ENCODE results near the gene VWA8.

Gene VWA8

GRCh38 chr13:41827507-41828213, 133.2 kb downstream of the VWA8 start:
- no peak overlapping the region for H3K4me3 ChIP-seq (ENCODE audit: low read depth, low read length)

DNA sequence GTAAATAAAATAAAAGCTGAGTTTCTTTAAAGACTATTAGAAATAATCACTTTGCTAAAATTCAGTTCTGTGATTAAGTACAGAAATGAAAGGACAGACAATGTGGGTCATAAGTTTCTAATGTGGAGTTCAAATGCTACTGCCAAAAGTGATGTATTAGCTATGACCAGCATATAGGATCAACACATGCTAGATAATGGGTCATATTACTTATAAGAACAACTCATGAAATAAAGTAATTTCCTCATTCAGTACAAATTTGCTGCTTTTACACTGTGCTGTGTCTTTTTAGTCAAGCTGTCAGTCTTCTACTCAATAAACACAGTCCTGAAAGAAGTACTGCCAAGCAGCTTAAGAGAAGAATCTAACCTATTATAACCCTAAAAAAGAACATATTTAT, 135.2 kb downstream of the VWA8 start:
- Histone ChIP-seq H3K27me3 (ENCODE audit: insufficient read depth, low read depth, severe bottlenecking) (no peaks in the 10 kb centered on the region), H3K36me3 (no peaks in the 10 kb centered on the region), H3K9me3 (ENCODE audit: severe bottlenecking) (no peaks in the 10 kb centered on the region), H3K4me3 (ENCODE audit: low read depth, low read length) (no peak overlapping the region), H3K27ac (no peak overlapping the region)
- TF ChIP-seq, protein P1, sequence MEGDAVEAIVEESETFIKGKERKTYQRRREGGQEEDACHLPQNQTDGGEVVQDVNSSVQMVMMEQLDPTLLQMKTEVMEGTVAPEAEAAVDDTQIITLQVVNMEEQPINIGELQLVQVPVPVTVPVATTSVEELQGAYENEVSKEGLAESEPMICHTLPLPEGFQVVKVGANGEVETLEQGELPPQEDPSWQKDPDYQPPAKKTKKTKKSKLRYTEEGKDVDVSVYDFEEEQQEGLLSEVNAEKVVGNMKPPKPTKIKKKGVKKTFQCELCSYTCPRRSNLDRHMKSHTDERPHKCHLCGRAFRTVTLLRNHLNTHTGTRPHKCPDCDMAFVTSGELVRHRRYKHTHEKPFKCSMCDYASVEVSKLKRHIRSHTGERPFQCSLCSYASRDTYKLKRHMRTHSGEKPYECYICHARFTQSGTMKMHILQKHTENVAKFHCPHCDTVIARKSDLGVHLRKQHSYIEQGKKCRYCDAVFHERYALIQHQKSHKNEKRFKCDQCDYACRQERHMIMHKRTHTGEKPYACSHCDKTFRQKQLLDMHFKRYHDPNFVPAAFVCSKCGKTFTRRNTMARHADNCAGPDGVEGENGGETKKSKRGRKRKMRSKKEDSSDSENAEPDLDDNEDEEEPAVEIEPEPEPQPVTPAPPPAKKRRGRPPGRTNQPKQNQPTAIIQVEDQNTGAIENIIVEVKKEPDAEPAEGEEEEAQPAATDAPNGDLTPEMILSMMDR (IDR thresholded peaks at IDR 0.05; ENCODE audit: low read depth, low read length) = no peak
- DNase-seq = no peak

More at GRCh38 chr13:41827507-41828213, 133.2 kb downstream of the VWA8 start:
- H3K27me3 ChIP-seq (ENCODE audit: insufficient read depth, low read depth, severe bottlenecking) = no peaks in the 10 kb centered on the region
- TF ChIP-seq, protein P1 (IDR thresholded peaks at IDR 0.05; ENCODE audit: low read depth, low read length) = no peak
- H3K36me3 ChIP-seq = no peaks in the 10 kb centered on the region
- DNase-seq = no peak
- H3K9me3 ChIP-seq (ENCODE audit: severe bottlenecking) = no peaks in the 10 kb centered on the region
- H3K27ac ChIP-seq = no peak overlapping the region

DNA sequence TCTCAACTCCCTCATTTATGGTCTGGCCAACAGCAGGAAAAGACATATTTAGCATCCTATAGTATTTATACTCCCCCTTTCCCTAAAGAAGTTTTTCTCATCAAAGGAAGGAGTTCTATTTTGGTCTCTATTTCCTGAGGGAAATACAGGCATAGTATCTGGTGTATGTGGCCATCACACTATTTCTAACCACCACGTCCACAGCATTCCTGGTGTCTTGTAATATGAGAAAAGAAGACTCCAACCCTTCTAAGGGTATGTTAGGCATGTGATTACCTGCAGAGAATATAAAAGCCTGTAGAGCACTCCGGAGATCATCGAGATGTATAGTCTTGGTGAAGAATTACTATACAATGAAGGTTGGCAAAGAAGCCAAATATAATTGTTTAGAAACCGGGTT, 137.4 kb downstream of the VWA8 start:
- H3K27ac ChIP-seq = no peak overlapping the region
- no peaks in the 10 kb centered on the region for H3K9me3 ChIP-seq (ENCODE audit: severe bottlenecking)
- TF ChIP-seq, protein P1 (IDR thresholded peaks at IDR 0.05; ENCODE audit: low read depth, low read length) = no peak
- no peaks in the 10 kb centered on the region for H3K36me3 ChIP-seq
- H3K4me3 ChIP-seq (ENCODE audit: low read depth, low read length) = no peak overlapping the region
- DNase-seq = no peak
- no peaks in the 10 kb centered on the region for H3K27me3 ChIP-seq (ENCODE audit: insufficient read depth, low read depth, severe bottlenecking)

- no peak overlapping the region for H3K4me3 ChIP-seq (ENCODE audit: low read depth, low read length)
- no peaks in the 10 kb centered on the region for H3K36me3 ChIP-seq
- DNase-seq = no peak
- H3K9me3 ChIP-seq (ENCODE audit: severe bottlenecking) = no peaks in the 10 kb centered on the region
- TF ChIP-seq, protein P1 (IDR thresholded peaks at IDR 0.05; ENCODE audit: low read depth, low read length) = no peak
- H3K27me3 ChIP-seq (ENCODE audit: insufficient read depth, low read depth, severe bottlenecking) = no peaks in the 10 kb centered on the region
- H3K27ac ChIP-seq = no peak overlapping the region
Measured at GRCh38 chr13:41822560-41822959, 138.3 kb downstream of the VWA8 start.

DNA sequence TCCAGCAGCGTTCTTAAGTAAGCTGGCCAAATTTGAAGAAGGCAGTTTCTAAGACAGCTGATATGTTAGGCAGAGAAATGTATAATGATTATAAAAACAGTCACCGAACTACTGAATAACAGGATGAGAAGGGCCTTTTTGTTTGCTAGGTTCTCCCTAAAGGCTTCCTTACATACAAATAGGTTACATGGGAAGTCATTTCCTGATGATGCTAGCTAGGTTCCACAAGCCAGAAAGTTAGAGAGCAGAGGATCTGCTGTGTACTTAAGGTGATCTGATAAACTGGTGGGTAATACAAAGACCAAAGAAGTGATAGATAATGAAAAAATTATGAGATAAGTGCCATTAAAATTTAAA, 139.7 kb downstream of the VWA8 start:
- DNase-seq = no peak
- no peaks in the 10 kb centered on the region for H3K36me3 ChIP-seq
- no peaks in the 10 kb centered on the region for H3K27me3 ChIP-seq (ENCODE audit: insufficient read depth, low read depth, severe bottlenecking)
- H3K9me3 ChIP-seq (ENCODE audit: severe bottlenecking) = no peaks in the 10 kb centered on the region
- TF ChIP-seq, protein P1 (IDR thresholded peaks at IDR 0.05; ENCODE audit: low read depth, low read length) = no peak
- no peak overlapping the region for H3K4me3 ChIP-seq (ENCODE audit: low read depth, low read length)
- 0 out of 2 replicates have a peak overlapping the region, but pooled peaks have one; percentile 36 for H3K27ac ChIP-seq
